Panc1 (cell line): ENCODE results near the gene ZNF629.

Experiments
- CTCF ChIP-seq: fragments of 450-650 bp; IDR thresholded peaks from 2 replicates; pipeline ENCODE4 v1.5.1; 2017; ENCODE audit warnings: mild to moderate bottlenecking
- POLR2AphosphoS5 ChIP-seq: IDR thresholded peaks from 2 replicates; pipeline ENCODE4 v1.6.1; 2012; ENCODE audit warnings: mild to moderate bottlenecking, low read depth, low read length, moderate library complexity
- SIN3A ChIP-seq: IDR thresholded peaks from 2 replicates; pipeline ENCODE4 v1.6.1; 2012; ENCODE audit warnings: low read depth, mild to moderate bottlenecking, low read length, moderate library complexity, borderline replicate concordance; ENCODE audit not compliant: insufficient read depth
- TCF7L2 ChIP-seq: IDR thresholded peaks from 2 replicates; pipeline ENCODE4 v1.6.1; 2011; ENCODE audit warnings: mild to moderate bottlenecking, low read depth, low read length, inconsistent platforms
- TF ChIP-seq, protein P1 (sequence below), 2 experiments: IDR thresholded peaks; 2 replicates each; pipeline ENCODE4 v1.6.1; 2011 to 2012; ENCODE audit warnings: low read depth in 2 of 2, control low read depth in 1 of 2, low read length in 1 of 2, mild to moderate bottlenecking in 1 of 2, moderate library complexity in 1 of 2; ENCODE audit not compliant: insufficient read depth in 1 of 2

DNA sequence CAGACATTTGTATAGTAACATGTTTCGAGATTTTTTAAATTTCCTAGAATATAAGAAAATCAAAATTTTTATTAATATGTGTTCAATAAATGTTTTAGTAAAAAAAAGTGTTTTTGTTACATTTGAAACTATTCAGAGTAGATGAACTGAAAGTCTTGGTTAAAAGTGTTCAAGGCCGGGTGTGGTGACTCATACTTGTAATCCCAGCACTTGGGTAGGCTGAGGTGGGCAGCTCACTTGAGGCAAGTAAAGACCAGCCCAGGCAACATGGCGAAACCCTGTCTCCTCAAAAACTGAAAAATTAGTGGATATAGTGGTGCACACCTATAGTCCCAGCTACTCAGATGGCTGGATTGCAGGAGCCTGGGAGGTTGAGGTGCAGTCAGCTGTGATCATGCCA, 55.6 kb downstream of the ZNF629 start:
- TF ChIP-seq CTCF (no peak), TCF7L2 (no peak), POLR2AphosphoS5 (no peak), SIN3A (no peak)
- TF ChIP-seq, protein P1, sequence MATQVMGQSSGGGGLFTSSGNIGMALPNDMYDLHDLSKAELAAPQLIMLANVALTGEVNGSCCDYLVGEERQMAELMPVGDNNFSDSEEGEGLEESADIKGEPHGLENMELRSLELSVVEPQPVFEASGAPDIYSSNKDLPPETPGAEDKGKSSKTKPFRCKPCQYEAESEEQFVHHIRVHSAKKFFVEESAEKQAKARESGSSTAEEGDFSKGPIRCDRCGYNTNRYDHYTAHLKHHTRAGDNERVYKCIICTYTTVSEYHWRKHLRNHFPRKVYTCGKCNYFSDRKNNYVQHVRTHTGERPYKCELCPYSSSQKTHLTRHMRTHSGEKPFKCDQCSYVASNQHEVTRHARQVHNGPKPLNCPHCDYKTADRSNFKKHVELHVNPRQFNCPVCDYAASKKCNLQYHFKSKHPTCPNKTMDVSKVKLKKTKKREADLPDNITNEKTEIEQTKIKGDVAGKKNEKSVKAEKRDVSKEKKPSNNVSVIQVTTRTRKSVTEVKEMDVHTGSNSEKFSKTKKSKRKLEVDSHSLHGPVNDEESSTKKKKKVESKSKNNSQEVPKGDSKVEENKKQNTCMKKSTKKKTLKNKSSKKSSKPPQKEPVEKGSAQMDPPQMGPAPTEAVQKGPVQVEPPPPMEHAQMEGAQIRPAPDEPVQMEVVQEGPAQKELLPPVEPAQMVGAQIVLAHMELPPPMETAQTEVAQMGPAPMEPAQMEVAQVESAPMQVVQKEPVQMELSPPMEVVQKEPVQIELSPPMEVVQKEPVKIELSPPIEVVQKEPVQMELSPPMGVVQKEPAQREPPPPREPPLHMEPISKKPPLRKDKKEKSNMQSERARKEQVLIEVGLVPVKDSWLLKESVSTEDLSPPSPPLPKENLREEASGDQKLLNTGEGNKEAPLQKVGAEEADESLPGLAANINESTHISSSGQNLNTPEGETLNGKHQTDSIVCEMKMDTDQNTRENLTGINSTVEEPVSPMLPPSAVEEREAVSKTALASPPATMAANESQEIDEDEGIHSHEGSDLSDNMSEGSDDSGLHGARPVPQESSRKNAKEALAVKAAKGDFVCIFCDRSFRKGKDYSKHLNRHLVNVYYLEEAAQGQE (IDR thresholded peaks at IDR 0.05; ENCODE audit: insufficient read depth in 1 of 2, low read depth in 2 of 2, low read length in 1 of 2), result no peak
